ENCODE measurements around the gene FCF1. TPM values are rescaled to one million over a fixed set of nuclear protein-coding genes. Genes with fewer than 3 reads are reported as not detected.

FCF1 gene
- polyA plus RNA-seq, 2 of the 4 experiments (the other 2 are of a cell fraction) = 80.1 to 97.2 TPM

GRCh38 chr14:74697543-74697942 is 15.4 kb upstream of the FCF1 start:
- no peak for TF ChIP-seq KDM5A (IDR thresholded peaks at IDR 0.05)
- no peak for TF ChIP-seq EHF (CRISPR knock-in tag; IDR thresholded peaks at IDR 0.05)
- TF ChIP-seq TFCP2L1 (CRISPR knock-in tag; IDR thresholded peaks at IDR 0.05) = no peak
- TF ChIP-seq, protein P1, sequence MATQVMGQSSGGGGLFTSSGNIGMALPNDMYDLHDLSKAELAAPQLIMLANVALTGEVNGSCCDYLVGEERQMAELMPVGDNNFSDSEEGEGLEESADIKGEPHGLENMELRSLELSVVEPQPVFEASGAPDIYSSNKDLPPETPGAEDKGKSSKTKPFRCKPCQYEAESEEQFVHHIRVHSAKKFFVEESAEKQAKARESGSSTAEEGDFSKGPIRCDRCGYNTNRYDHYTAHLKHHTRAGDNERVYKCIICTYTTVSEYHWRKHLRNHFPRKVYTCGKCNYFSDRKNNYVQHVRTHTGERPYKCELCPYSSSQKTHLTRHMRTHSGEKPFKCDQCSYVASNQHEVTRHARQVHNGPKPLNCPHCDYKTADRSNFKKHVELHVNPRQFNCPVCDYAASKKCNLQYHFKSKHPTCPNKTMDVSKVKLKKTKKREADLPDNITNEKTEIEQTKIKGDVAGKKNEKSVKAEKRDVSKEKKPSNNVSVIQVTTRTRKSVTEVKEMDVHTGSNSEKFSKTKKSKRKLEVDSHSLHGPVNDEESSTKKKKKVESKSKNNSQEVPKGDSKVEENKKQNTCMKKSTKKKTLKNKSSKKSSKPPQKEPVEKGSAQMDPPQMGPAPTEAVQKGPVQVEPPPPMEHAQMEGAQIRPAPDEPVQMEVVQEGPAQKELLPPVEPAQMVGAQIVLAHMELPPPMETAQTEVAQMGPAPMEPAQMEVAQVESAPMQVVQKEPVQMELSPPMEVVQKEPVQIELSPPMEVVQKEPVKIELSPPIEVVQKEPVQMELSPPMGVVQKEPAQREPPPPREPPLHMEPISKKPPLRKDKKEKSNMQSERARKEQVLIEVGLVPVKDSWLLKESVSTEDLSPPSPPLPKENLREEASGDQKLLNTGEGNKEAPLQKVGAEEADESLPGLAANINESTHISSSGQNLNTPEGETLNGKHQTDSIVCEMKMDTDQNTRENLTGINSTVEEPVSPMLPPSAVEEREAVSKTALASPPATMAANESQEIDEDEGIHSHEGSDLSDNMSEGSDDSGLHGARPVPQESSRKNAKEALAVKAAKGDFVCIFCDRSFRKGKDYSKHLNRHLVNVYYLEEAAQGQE (IDR thresholded peaks at IDR 0.05) = no peak
- no peak for TF ChIP-seq GATA3 (IDR thresholded peaks at IDR 0.05; ENCODE audit: borderline replicate concordance)
- no peak for TF ChIP-seq BHLHE40 (IDR thresholded peaks at IDR 0.05; ENCODE audit: low read depth, low read length)
- no peak for TF ChIP-seq KDM1A (IDR thresholded peaks at IDR 0.05; ENCODE audit: low read depth)
- no peak for TF ChIP-seq ATOH8 (CRISPR knock-in tag; IDR thresholded peaks at IDR 0.05; ENCODE audit: low read depth)
- no peak for TF ChIP-seq RNF2 (IDR thresholded peaks at IDR 0.05; ENCODE audit: borderline replicate concordance, low read depth)
- TF ChIP-seq E2F6 (IDR thresholded peaks at IDR 0.05; ENCODE audit: borderline replicate concordance, low read depth) = no peak
- TF ChIP-seq, protein P2, sequence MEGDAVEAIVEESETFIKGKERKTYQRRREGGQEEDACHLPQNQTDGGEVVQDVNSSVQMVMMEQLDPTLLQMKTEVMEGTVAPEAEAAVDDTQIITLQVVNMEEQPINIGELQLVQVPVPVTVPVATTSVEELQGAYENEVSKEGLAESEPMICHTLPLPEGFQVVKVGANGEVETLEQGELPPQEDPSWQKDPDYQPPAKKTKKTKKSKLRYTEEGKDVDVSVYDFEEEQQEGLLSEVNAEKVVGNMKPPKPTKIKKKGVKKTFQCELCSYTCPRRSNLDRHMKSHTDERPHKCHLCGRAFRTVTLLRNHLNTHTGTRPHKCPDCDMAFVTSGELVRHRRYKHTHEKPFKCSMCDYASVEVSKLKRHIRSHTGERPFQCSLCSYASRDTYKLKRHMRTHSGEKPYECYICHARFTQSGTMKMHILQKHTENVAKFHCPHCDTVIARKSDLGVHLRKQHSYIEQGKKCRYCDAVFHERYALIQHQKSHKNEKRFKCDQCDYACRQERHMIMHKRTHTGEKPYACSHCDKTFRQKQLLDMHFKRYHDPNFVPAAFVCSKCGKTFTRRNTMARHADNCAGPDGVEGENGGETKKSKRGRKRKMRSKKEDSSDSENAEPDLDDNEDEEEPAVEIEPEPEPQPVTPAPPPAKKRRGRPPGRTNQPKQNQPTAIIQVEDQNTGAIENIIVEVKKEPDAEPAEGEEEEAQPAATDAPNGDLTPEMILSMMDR (IDR thresholded peaks at IDR 0.05) = no peak
- no peak for TF ChIP-seq SMC3 (IDR thresholded peaks at IDR 0.05)
- TF ChIP-seq HEYL (CRISPR knock-in tag; IDR thresholded peaks at IDR 0.05) = no peak
- no peak for TF ChIP-seq RFX5 (IDR thresholded peaks at IDR 0.05)
- TF ChIP-seq HOXB5 (CRISPR knock-in tag; IDR thresholded peaks at IDR 0.05) = no peak
- no peak for TF ChIP-seq ELK1 (IDR thresholded peaks at IDR 0.05; ENCODE audit: low read depth, low read length)
- no peak for TF ChIP-seq PHF8 (IDR thresholded peaks at IDR 0.05; ENCODE audit: borderline replicate concordance, low read depth)
- ChIA-PET CTCF (no interaction called here), POLR2A (no interaction called here)
- H3K9me3 ChIP-seq = peaks cover 6% of the 10 kb centered on the region
- H3K4me2 ChIP-seq = no peak overlapping the region
- 0 out of 3 replicates have a peak, but pooled peaks cover 4% of the 10 kb centered on the region for H3K4me1 ChIP-seq
- FAIRE-seq (no peak), DNase-seq (ENCODE audit: low read depth in 1 of 2, low spot score in 1 of 2) (no peak), ATAC-seq (no peak)
- H3K4me3 ChIP-seq = no peak overlapping the region
- H3K27ac ChIP-seq = no peak overlapping the region
- 71% methylated on average over 2 of the region's 2 CpGs for WGBS (ENCODE audit: missing lambda C conversion rate)

- Histone ChIP-seq H3K4me2 (no peak overlapping the region), H3K9me3 (peaks cover 11% of the 10 kb centered on the region), H3K27ac (no peak overlapping the region), H3K4me3 (no peak overlapping the region), H3K4me1 (0 out of 3 replicates have a peak, but pooled peaks cover 4% of the 10 kb centered on the region)
- ChIA-PET POLR2A (no interaction called here), CTCF (no interaction called here)
- 0 out of 6 replicates have a peak, but pooled peaks of 1 of the 2 experiments have one; percentile 49 for ATAC-seq
- 94% methylated on average over 2 of the region's 2 CpGs for WGBS (ENCODE audit: missing lambda C conversion rate)
- FAIRE-seq = no peak
- TF ChIP-seq POLR2AphosphoS2 (conservative IDR thresholded peaks at IDR 0.05; ENCODE audit: low read length) (no peak), POLR2A (IDR thresholded peaks at IDR 0.05; ENCODE audit: low read length) (no peak), FOSL2 (IDR thresholded peaks at IDR 0.05) (no peak), FOSL2 (CRISPR knock-in tag; IDR thresholded peaks at IDR 0.05) (no peak), CHD4 (IDR thresholded peaks at IDR 0.05; ENCODE audit: borderline replicate concordance) (no peak), HOXA7 (CRISPR knock-in tag; IDR thresholded peaks at IDR 0.05) (no peak), CBX2 (IDR thresholded peaks at IDR 0.05; ENCODE audit: borderline replicate concordance, low read depth) (no peak), CBX8 (IDR thresholded peaks at IDR 0.05) (no peak)
- TF ChIP-seq, protein P2 (IDR thresholded peaks at IDR 0.05) = no peak
- DNase-seq (ENCODE audit: low read depth in 1 of 2, low spot score in 1 of 2) = no peak
Measured at GRCh38 chr14:74697976-74698375, 15.0 kb upstream of the FCF1 start.
